Activated T-cell treated with anti-CD3 and anti-CD28 coated beads, Interleukin-2, amount 50 U/mL, for 24 hours (primary cell): Measurements from ENCODE around the gene DEFB127.
"Not testable (repeated sequence)": the region's sequence is repeated elsewhere in the genome, so short reads cannot be mapped to it uniquely, and the experiment has no call there.

Source experiments
- DNase-seq: peaks from one replicate; pipeline ENCODE4 v3.0.0-alpha.2; 2020
- H3K27ac Mint-ChIP-seq: 2 replicates; pipeline ENCODE4 v1.8.0; 2020; ENCODE audit warnings: mild to moderate bottlenecking, mixed read lengths
- H3K27me3 Mint-ChIP-seq: 2 replicates; pipeline ENCODE4 v1.8.0; 2020; ENCODE audit warnings: mixed read lengths
- H3K36me3 Mint-ChIP-seq: 2 replicates; pipeline ENCODE4 v1.8.0; 2020; ENCODE audit warnings: low read depth, mixed read lengths
- H3K4me1 Mint-ChIP-seq: 2 replicates; pipeline ENCODE4 v1.8.0; 2020; ENCODE audit warnings: low read depth, mixed read lengths
- H3K4me3 Mint-ChIP-seq: 2 replicates; pipeline ENCODE4 v1.8.0; 2020; ENCODE audit warnings: mild to moderate bottlenecking, moderate library complexity, mixed read lengths
- H3K9me3 Mint-ChIP-seq: 2 replicates; pipeline ENCODE4 v1.8.0; 2020; ENCODE audit warnings: mixed read lengths

DEFB127 gene

GRCh38 chr20:203630-204029 is 46.4 kb downstream of the DEFB127 start:
- not testable (repeated sequence) for H3K4me1 Mint-ChIP-seq, H3K9me3 Mint-ChIP-seq, H3K36me3 Mint-ChIP-seq, DNase-seq, H3K27ac Mint-ChIP-seq, H3K4me3 Mint-ChIP-seq
- peaks cover 10% of the 10 kb centered on the region for H3K27me3 Mint-ChIP-seq
